ENCODE data around the gene DPM2. TPM values are rescaled to one million over a fixed set of nuclear protein-coding genes. Genes with fewer than 3 reads are reported as not detected.

Gene DPM2
- total RNA-seq, 2 donors from 2014 or later: 45.7 TPM

DNA sequence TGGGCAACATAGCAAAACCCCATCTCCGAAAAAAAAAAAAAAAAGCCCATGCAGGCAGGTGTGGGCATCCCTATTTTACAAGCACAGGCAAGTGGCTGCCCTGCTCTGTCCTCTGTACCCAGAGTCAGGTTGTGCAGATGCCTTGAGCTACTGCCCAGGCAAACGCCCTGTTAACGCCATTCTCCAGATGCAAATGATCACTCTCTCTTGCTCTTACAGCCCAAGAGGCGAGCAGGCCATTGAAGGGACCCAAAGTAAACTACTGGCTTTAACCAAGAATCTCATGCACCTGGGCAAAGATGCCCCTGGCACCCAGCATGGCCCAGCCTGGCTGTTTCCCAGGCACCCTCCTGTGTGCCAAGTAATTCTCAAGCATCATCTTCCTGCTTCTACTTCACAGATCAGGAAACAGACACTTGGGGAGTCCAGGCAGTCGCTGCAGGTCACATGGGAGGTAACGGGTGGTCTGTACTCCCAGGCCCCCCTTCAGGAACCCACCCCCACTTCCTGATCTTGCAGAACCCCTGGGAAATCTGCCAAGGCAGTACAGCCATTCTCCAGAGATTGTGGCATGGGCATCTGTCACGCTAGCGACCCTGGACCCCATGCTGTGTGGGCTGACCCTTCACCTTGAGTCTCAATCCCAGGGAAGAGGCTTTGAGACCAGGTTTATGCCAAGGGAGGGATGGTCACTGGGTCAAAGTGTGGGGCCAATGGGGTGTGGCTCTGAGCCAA, 28.9 kb upstream of the DPM2 start:
- no peak for DNase-seq
- WGBS, 2 experiments (ENCODE audit: insufficient coverage in 1 of 2, insufficient read length in 1 of 2): 91 to 95% methylated on average over 8 of the region's 8 CpGs
- Mint-ChIP-seq H3K4me3 (no peak overlapping the region), H3K4me1 (peaks cover 35% of the 10 kb centered on the region), H3K27me3 (ENCODE audit: insufficient read depth) (no peaks in the 10 kb centered on the region), H3K36me3 (ENCODE audit: low read depth) (peaks cover 8% of the 10 kb centered on the region), H3K9me3 (no peaks in the 10 kb centered on the region), H3K27ac (no peak overlapping the region)
- Histone ChIP-seq H3K4me3 (ENCODE audit: low read length) (no peak overlapping the region), H3K27ac (ENCODE audit: low read depth, low read length) (no peak overlapping the region), H3K27me3 (ENCODE audit: control insufficient read depth, insufficient read depth, low read length, poor library complexity, severe bottlenecking) (no peaks in the 10 kb centered on the region), H3K9ac (ENCODE audit: extremely low read depth, low read length, poor library complexity, severe bottlenecking) (no peak overlapping the region), H3K4me1 (ENCODE audit: control insufficient read depth, insufficient read depth, low read length) (peaks cover 1% of the 10 kb centered on the region), H3K9me3 (ENCODE audit: control insufficient read depth, low read length) (no peaks in the 10 kb centered on the region), H3K36me3 (ENCODE audit: control insufficient read depth, insufficient read depth, low read length) (peaks cover 3% of the 10 kb centered on the region)
- TF ChIP-seq, protein P1, sequence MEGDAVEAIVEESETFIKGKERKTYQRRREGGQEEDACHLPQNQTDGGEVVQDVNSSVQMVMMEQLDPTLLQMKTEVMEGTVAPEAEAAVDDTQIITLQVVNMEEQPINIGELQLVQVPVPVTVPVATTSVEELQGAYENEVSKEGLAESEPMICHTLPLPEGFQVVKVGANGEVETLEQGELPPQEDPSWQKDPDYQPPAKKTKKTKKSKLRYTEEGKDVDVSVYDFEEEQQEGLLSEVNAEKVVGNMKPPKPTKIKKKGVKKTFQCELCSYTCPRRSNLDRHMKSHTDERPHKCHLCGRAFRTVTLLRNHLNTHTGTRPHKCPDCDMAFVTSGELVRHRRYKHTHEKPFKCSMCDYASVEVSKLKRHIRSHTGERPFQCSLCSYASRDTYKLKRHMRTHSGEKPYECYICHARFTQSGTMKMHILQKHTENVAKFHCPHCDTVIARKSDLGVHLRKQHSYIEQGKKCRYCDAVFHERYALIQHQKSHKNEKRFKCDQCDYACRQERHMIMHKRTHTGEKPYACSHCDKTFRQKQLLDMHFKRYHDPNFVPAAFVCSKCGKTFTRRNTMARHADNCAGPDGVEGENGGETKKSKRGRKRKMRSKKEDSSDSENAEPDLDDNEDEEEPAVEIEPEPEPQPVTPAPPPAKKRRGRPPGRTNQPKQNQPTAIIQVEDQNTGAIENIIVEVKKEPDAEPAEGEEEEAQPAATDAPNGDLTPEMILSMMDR (conservative IDR thresholded peaks at IDR 0.05): no peak

DNA sequence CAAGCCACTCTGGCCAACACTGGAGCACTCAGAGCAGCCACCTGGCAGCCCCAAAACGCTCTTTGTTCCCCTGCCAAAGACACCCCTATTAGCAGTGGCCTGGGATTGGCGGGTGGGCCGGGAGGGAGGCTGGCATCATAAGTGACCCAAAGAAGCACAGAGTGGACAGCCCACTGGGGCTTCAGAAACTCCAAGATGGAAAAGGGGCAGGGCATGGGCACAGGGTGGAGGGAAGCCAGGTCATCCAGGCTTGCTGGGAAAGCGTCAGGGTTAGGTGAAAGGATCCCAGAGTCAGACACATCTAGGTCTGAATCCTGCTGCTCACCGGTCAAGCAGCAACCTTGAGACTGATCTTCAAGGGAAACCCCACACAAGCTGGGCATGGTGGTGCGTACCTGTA, 28.3 kb upstream of the DPM2 start:
- H3K9me3 ChIP-seq (ENCODE audit: control insufficient read depth, low read length): no peaks in the 10 kb centered on the region
- H3K27me3 ChIP-seq (ENCODE audit: control insufficient read depth, insufficient read depth, low read length, poor library complexity, severe bottlenecking): no peaks in the 10 kb centered on the region
- WGBS, 2 experiments (ENCODE audit: insufficient coverage in 1 of 2, insufficient read length in 1 of 2): 92 to 98% methylated on average over 5 to 6 of the region's 6 CpGs
- no peak for DNase-seq
- peak overlapping the region; percentile 60 for H3K27ac Mint-ChIP-seq
- H3K36me3 ChIP-seq (ENCODE audit: control insufficient read depth, insufficient read depth, low read length): peaks cover 3% of the 10 kb centered on the region
- no peak overlapping the region for H3K4me3 Mint-ChIP-seq
- H3K9ac ChIP-seq (ENCODE audit: extremely low read depth, low read length, poor library complexity, severe bottlenecking): no peak overlapping the region
- peaks cover 13% of the 10 kb centered on the region for H3K36me3 Mint-ChIP-seq (ENCODE audit: low read depth)
- no peak overlapping the region for H3K4me3 ChIP-seq (ENCODE audit: low read length)
- no peaks in the 10 kb centered on the region for H3K9me3 Mint-ChIP-seq
- H3K27ac ChIP-seq (ENCODE audit: low read depth, low read length): peak overlapping the region; percentile 80
- TF ChIP-seq, protein P1 (conservative IDR thresholded peaks at IDR 0.05): no peak
- no peaks in the 10 kb centered on the region for H3K4me1 ChIP-seq (ENCODE audit: control insufficient read depth, insufficient read depth, low read length)
- no peaks in the 10 kb centered on the region for H3K27me3 Mint-ChIP-seq (ENCODE audit: insufficient read depth)
- peaks cover 29% of the 10 kb centered on the region for H3K4me1 Mint-ChIP-seq

DNA sequence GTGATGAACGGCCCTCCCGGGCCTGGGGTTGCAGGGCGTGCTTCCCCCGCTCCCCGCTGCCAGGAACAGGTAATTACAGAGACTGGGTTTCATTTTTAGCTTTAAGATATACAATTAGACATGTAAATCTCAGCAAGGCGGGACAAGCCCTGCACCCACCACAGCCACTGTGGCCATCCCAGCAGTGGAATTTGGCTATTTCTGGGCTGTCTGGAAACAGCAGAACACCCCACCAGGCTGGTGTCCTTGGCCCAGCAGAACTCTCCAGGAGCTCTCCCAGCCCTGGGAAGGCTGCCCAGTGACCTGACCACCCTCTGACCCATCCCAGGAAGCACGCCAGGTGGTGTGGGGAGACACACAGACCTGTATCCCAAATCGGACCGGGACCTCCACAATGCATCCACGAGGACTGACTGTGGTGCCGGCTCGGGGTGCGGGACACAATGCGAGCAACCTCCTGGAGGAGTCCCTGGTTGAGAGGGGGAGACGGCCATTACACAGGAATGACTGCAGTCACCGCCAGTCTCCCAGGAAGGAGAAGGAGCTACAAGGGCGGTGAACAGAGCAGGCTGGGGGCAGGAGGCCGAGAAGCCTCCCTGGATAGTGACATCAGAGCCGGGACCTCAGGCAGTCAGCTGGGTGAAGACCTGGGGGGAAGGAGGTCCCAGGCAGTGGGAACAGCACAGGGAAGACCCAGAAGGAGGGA, 25.9 kb upstream of the DPM2 start:
- no peaks in the 10 kb centered on the region for H3K36me3 ChIP-seq (ENCODE audit: control insufficient read depth, insufficient read depth, low read length)
- WGBS, 2 experiments (ENCODE audit: insufficient coverage in 1 of 2, insufficient read length in 1 of 2): 90 to 91% methylated on average over 16 to 19 of the region's 19 CpGs
- no peak overlapping the region for H3K9ac ChIP-seq (ENCODE audit: extremely low read depth, low read length, poor library complexity, severe bottlenecking)
- TF ChIP-seq, protein P1 (conservative IDR thresholded peaks at IDR 0.05): no peak
- H3K27ac ChIP-seq (ENCODE audit: low read depth, low read length): no peak overlapping the region
- DNase-seq: no peak
- Mint-ChIP-seq H3K4me3 (no peak overlapping the region), H3K36me3 (ENCODE audit: low read depth) (peaks cover 14% of the 10 kb centered on the region), H3K27ac (peak overlapping the region; percentile 70), H3K4me1 (peaks cover 20% of the 10 kb centered on the region), H3K27me3 (ENCODE audit: insufficient read depth) (no peaks in the 10 kb centered on the region), H3K9me3 (no peaks in the 10 kb centered on the region)
- H3K4me1 ChIP-seq (ENCODE audit: control insufficient read depth, insufficient read depth, low read length): no peaks in the 10 kb centered on the region
- H3K27me3 ChIP-seq (ENCODE audit: control insufficient read depth, insufficient read depth, low read length, poor library complexity, severe bottlenecking): no peaks in the 10 kb centered on the region
- H3K9me3 ChIP-seq (ENCODE audit: control insufficient read depth, low read length): no peaks in the 10 kb centered on the region
- no peak overlapping the region for H3K4me3 ChIP-seq (ENCODE audit: low read length)

Measured in endodermal cell (in vitro differentiated cells).